ENCODE measurements around the gene PRLR. TPM values are rescaled to one million over a fixed set of nuclear protein-coding genes. Genes with fewer than 3 reads are reported as not detected.

PRLR gene
- total and polyA plus RNA-seq, 10 donors = 0.02 to 0.82 (median 0.26) TPM

DNA sequence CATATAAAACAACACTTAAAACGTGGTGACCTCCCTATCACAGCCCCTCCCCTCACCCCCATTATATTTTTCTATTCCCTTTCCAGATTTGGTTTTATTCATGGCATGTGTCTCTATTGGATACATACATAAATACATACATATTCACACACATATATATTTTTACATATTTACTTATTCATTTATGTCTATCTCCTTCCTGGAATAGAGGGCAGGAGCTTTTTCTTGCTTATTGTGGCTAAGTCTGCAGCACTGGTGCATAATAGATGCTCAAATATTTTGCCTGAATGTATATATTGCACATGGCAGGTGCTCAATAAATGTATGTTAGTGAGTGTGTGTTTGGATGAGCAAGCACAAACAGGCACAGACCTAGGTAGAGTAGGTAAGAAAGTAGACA, 185.0 kb downstream of the PRLR start:
- Histone ChIP-seq H3K4me1 (no peaks in the 10 kb centered on the region), H3K36me3 (no peaks in the 10 kb centered on the region), H3K4me3 (no peak overlapping the region), H3K27me3 (replicated peaks in 1 of 7) (peaks cover 0 to 21% (median 0%) of the 10 kb centered on the region in 7 donors), H3K9me3 (no peaks in the 10 kb centered on the region), H3K27ac (no peak overlapping the region)
- 33 to 44% (median 43%) methylated on average over 1 of the region's 1 CpG for WGBS, 5 donors
- TF ChIP-seq, protein P1, sequence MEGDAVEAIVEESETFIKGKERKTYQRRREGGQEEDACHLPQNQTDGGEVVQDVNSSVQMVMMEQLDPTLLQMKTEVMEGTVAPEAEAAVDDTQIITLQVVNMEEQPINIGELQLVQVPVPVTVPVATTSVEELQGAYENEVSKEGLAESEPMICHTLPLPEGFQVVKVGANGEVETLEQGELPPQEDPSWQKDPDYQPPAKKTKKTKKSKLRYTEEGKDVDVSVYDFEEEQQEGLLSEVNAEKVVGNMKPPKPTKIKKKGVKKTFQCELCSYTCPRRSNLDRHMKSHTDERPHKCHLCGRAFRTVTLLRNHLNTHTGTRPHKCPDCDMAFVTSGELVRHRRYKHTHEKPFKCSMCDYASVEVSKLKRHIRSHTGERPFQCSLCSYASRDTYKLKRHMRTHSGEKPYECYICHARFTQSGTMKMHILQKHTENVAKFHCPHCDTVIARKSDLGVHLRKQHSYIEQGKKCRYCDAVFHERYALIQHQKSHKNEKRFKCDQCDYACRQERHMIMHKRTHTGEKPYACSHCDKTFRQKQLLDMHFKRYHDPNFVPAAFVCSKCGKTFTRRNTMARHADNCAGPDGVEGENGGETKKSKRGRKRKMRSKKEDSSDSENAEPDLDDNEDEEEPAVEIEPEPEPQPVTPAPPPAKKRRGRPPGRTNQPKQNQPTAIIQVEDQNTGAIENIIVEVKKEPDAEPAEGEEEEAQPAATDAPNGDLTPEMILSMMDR (IDR thresholded peaks at IDR 0.05 in 8 of 11, conservative IDR thresholded peaks at IDR 0.05 in 3 of 11) = no peak
- no peak for TF ChIP-seq POLR2AphosphoS5 (IDR thresholded peaks at IDR 0.05)
- no peak for TF ChIP-seq POLR2A (IDR thresholded peaks at IDR 0.05)
- intact Hi-C loops (cut with DNase I; ENCODE audit: low total_unique reads) = no loop called here
- DNase-seq = no peak

DNA sequence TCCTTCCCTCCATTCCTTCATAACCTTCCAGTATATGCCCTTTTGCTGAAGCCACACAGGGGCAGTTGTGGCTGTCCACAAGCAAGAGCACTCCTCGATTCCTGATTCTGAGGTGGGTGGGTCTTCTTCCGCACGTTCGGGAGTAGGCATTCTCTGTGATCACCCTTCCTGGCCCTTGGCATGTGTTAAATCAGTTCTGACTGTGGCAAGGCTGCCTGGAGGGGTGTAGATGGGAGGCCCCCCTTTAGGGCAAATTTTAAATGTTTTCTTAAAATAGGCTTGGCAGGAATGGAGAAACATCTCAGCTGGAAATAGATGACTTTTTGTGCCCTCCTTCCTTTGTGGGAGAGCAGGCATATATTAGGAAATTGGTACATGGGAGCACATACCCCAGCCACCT, 185.6 kb downstream of the PRLR start:
- WGBS, 5 donors = 67 to 88% (median 83%) methylated on average over 4 of the region's 4 CpGs
- intact Hi-C loops (cut with DNase I; ENCODE audit: low total_unique reads) = no loop called here
- TF ChIP-seq POLR2A (IDR thresholded peaks at IDR 0.05) (no peak), POLR2AphosphoS5 (IDR thresholded peaks at IDR 0.05) (no peak)
- TF ChIP-seq, protein P1 (IDR thresholded peaks at IDR 0.05 in 8 of 11, conservative IDR thresholded peaks at IDR 0.05 in 3 of 11) = no peak
- H3K4me3 ChIP-seq = no peak overlapping the region
- no peak overlapping the region for H3K27ac ChIP-seq
- H3K9me3 ChIP-seq = no peaks in the 10 kb centered on the region
- DNase-seq = no peak
- H3K36me3 ChIP-seq = no peaks in the 10 kb centered on the region
- peaks cover 0 to 22% (median 0%) of the 10 kb centered on the region in 7 donors for H3K27me3 ChIP-seq (replicated peaks in 1 of 7)
- H3K4me1 ChIP-seq = no peaks in the 10 kb centered on the region

DNA sequence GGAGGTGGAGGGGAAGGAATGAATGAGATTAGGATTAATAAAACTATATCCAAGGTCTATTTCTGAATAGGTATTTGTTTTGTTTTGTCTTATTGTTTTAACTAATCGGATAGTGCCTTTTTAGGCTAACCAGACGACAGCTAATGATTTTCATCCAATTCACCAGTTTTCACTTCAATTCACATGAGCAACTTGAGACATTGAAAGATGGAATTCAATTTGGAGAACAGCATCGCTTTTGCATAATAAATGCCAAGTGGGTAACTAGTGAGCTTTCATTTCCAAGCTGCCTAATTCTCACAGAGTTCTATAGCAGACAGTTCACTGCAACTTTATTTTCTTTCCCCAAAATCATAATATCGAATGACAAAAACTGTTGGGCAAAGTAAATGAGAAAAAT, 187.5 kb downstream of the PRLR start:
- H3K4me3 ChIP-seq = no peak overlapping the region
- no peak for DNase-seq
- H3K36me3 ChIP-seq = no peaks in the 10 kb centered on the region
- H3K9me3 ChIP-seq = no peaks in the 10 kb centered on the region
- no peak overlapping the region for H3K27ac ChIP-seq
- peaks cover 0 to 22% (median 0%) of the 10 kb centered on the region in 7 donors for H3K27me3 ChIP-seq (replicated peaks in 1 of 7)
- intact Hi-C loops (cut with DNase I; ENCODE audit: low total_unique reads) = no loop called here
- TF ChIP-seq POLR2A (IDR thresholded peaks at IDR 0.05) (no peak), POLR2AphosphoS5 (IDR thresholded peaks at IDR 0.05) (no peak)
- TF ChIP-seq, protein P1 (IDR thresholded peaks at IDR 0.05 in 8 of 11, conservative IDR thresholded peaks at IDR 0.05 in 3 of 11) = no peak
- H3K4me1 ChIP-seq = no peaks in the 10 kb centered on the region
- 73 to 92% (median 79%) methylated on average over 4 of the region's 4 CpGs for WGBS, 5 donors

DNA sequence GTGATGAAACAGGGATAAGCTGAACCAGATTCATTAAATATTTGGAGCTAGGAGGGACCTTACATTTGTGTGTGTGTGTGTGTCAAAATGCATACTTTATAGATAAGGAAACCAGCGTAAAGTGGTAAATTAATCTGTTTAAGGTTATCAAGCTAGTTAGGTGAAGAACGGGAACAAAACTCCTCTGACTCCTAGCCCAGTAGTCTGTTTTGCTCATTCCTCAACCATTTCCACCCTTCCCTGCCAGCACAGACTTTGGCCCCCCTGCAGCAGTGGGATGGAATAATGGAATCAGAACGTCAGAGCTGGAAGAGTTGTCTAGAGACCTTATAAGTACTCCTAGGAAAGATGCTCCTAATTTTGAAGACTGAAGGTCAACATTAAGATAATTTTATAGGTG, 189.0 kb downstream of the PRLR start:
- Histone ChIP-seq H3K27ac (no peak overlapping the region), H3K4me1 (no peaks in the 10 kb centered on the region), H3K4me3 (no peak overlapping the region), H3K36me3 (no peaks in the 10 kb centered on the region), H3K27me3 (replicated peaks in 1 of 7) (peaks cover 0 to 22% (median 0%) of the 10 kb centered on the region in 7 donors), H3K9me3 (no peaks in the 10 kb centered on the region)
- TF ChIP-seq POLR2A (IDR thresholded peaks at IDR 0.05) (no peak), POLR2AphosphoS5 (IDR thresholded peaks at IDR 0.05) (no peak)
- TF ChIP-seq, protein P1 (IDR thresholded peaks at IDR 0.05 in 8 of 11, conservative IDR thresholded peaks at IDR 0.05 in 3 of 11) = no peak
- WGBS, 5 donors = 69 to 82% (median 75%) methylated on average over 3 of the region's 3 CpGs
- DNase-seq = no peak
- intact Hi-C loops (cut with DNase I; ENCODE audit: low total_unique reads) = no loop called here
